HCT116 (cell line): ENCODE data around the gene U2AF2. TPM values are rescaled to one million over a fixed set of nuclear protein-coding genes. Genes with fewer than 3 reads are reported as not detected.
A peak's percentile ranks its signal among the peaks of the same experiment; 100 is the strongest.

Experiments
- ATAC-seq: fragments of 200-7000 bp; cut with Tn5 transposase; 2 replicates; pipeline ENCODE4 v1.9.1; 2020; ENCODE audit warnings: mild to moderate bottlenecking, moderate library complexity
- BruUV-seq: library from RNA; stranded (reverse); fragments of 400-500 nt; replicated peaks from 2 replicates; lab custom pipeline; 2021; lab: Mats Ljungman, UMichigan
- CTCF ChIA-PET: fragments of 300-600 bp; sonication (Branson Sonifier 250); formaldehyde crosslinking; loops from one replicate; lab custom pipeline; 2021; ENCODE audit warnings: antibody characterized with exemption; lab: Charles Lee
- POLR2A ChIA-PET: fragments of 300-600, 350-600 bp; sonication (Branson Sonifier 250); formaldehyde crosslinking; loops from one replicate; lab custom pipeline; 2021; ENCODE audit warnings: antibody characterized with exemption; lab: Charles Lee
- RAD21 ChIA-PET, 2 experiments: fragments of 300-600 bp; sonication (Branson Sonifier 250); formaldehyde crosslinking; loops; one replicate each; lab custom pipeline; 2023; ENCODE audit warnings: low total read pairs in 2 of 2; ENCODE audit not compliant: uncharacterized antibody in 2 of 2, unreplicated experiment in 2 of 2, low non-redundant PET in 1 of 2; lab: Charles Lee
- DNase-seq: peaks from one replicate; pipeline ENCODE4 v3.0.0-alpha.2; 2010; ENCODE audit warnings: low read depth, low spot score
- H2AFZ ChIP-seq: fragments of 200-600 bp; shearing (Covaris generic), sonication (generic); 2 replicates; pipeline ENCODE4 v1.6.1; 2017; ENCODE audit warnings: low read depth, mixed run types, mixed read lengths, antibody characterized with exemption, low read length; ENCODE audit not compliant: poor library complexity, severe bottlenecking
- H3K27ac ChIP-seq: 2 replicates; pipeline ENCODE4 v1.5.1; 2012; ENCODE audit warnings: low read depth, low read length
- H3K27me3 ChIP-seq: fragments of 200-600 bp; sonication (generic); 2 replicates; pipeline ENCODE4 v1.6.1; 2016; ENCODE audit warnings: mixed run types, low read length, mixed read lengths; ENCODE audit not compliant: insufficient read depth
- H3K36me3 ChIP-seq, 2 experiments: fragments of 200-500 bp in 1 of 2; fragments of 200-600 bp in 1 of 2; sonication (Bioruptor generic) in 1 of 2; sonication (generic) in 1 of 2; 2 replicates each; pipeline versions ENCODE4 v1.5.1 to v1.6.1; 2014 to 2016; ENCODE audit warnings: low read length in 2 of 2, inconsistent platforms in 1 of 2, mixed read lengths in 1 of 2, mixed run types in 1 of 2; ENCODE audit not compliant: insufficient read depth in 2 of 2, control insufficient read depth in 1 of 2
- H3K4me1 ChIP-seq, 2 experiments: fragments of 200-600 bp in 1 of 2; sonication (generic) in 1 of 2; 2 replicates each; pipeline versions ENCODE4 v1.5.1 to v1.6.1; 2012 to 2017; ENCODE audit warnings: low read length in 2 of 2, inconsistent platforms in 1 of 2, mild to moderate bottlenecking in 1 of 2, mixed read lengths in 1 of 2, mixed run types in 1 of 2, moderate library complexity in 1 of 2; ENCODE audit not compliant: insufficient read depth in 2 of 2, control insufficient read depth in 1 of 2
- H3K4me2 ChIP-seq: fragments of 200-600 bp; sonication (generic); 2 replicates; pipeline ENCODE4 v1.6.1; 2017; ENCODE audit warnings: mixed run types, low read length, mixed read lengths
- H3K4me3 ChIP-seq, 2 experiments: fragments of 200-600 bp in 1 of 2; sonication (generic) in 1 of 2; replicated peaks in 1 of 2; 2 replicates each; pipeline ENCODE4 v1.5.1; 2011 to 2016; ENCODE audit warnings: low read length in 2 of 2, control low read depth in 1 of 2, low read depth in 1 of 2, mild to moderate bottlenecking in 1 of 2, mixed read lengths in 1 of 2, mixed run types in 1 of 2
- H3K79me2 ChIP-seq: fragments of 200-600 bp; sonication (generic); 2 replicates; pipeline ENCODE4 v1.6.1; 2017; ENCODE audit warnings: mild to moderate bottlenecking, mixed run types, low read length, moderate library complexity, mixed read lengths; ENCODE audit not compliant: insufficient read depth
- H3K9ac ChIP-seq: fragments of 200-600 bp; sonication (generic); 2 replicates; pipeline ENCODE4 v1.6.1; 2016; ENCODE audit warnings: low read length, mixed read lengths
- H3K9me2 ChIP-seq: fragments of 200-600 bp; sonication (generic), shearing (Covaris generic); 2 replicates; pipeline ENCODE4 v1.6.1; 2017; ENCODE audit warnings: mixed run types, mild to moderate bottlenecking, moderate library complexity; ENCODE audit not compliant: insufficient read depth
- H3K9me3 ChIP-seq, 2 experiments: fragments of 200-500 bp in 1 of 2; fragments of 200-600 bp in 1 of 2; sonication (Bioruptor generic) in 1 of 2; sonication (generic) in 1 of 2; 2 replicates each; pipeline ENCODE4 v1.6.1; 2014 to 2017; ENCODE audit warnings: low read length in 2 of 2, mixed read lengths in 2 of 2, inconsistent platforms in 1 of 2, low read depth in 1 of 2, mild to moderate bottlenecking in 1 of 2, mixed run types in 1 of 2, moderate library complexity in 1 of 2; ENCODE audit not compliant: control insufficient read depth in 1 of 2, insufficient read depth in 1 of 2
- H4K20me1 ChIP-seq: fragments of 200-600 bp; sonication (generic), shearing (Covaris generic); 2 replicates; pipeline ENCODE4 v1.6.1; 2017; ENCODE audit warnings: mixed run types, mild to moderate bottlenecking, moderate library complexity; ENCODE audit not compliant: insufficient read depth
- CEBPB ChIP-seq: IDR thresholded peaks from 2 replicates; pipeline ENCODE4 v1.6.1; 2012; ENCODE audit warnings: low read depth
- EZH2phosphoT487 ChIP-seq: fragments of 200-600 bp; IDR thresholded peaks from 2 replicates; pipeline ENCODE4 v1.6.1; 2018; ENCODE audit warnings: antibody characterized with exemption, borderline replicate concordance
- JUND ChIP-seq: IDR thresholded peaks from 2 replicates; pipeline ENCODE4 v1.6.1; 2012
- MAX ChIP-seq: IDR thresholded peaks from 2 replicates; pipeline ENCODE4 v1.6.1; 2012
- POLR2AphosphoS5 ChIP-seq: IDR thresholded peaks from 2 replicates; pipeline ENCODE4 v1.6.1; 2011; ENCODE audit warnings: mild to moderate bottlenecking, low read depth, low read length, moderate library complexity
- SRF ChIP-seq: IDR thresholded peaks from 2 replicates; pipeline ENCODE4 v1.6.1; 2012; ENCODE audit warnings: low read depth
- YY1 ChIP-seq: IDR thresholded peaks from 2 replicates; pipeline ENCODE4 v1.6.1; 2011; ENCODE audit warnings: low read length, low read depth, moderate library complexity, mild to moderate bottlenecking; ENCODE audit not compliant: insufficient replicate concordance; ENCODE audit errors: extremely low read depth
- intact Hi-C: fragments of 100-400 bp; cut with micrococcal nuclease; formaldehyde crosslinking; loops from 2 replicates; pipeline ENCODE4 v1.10.0; 2022
- total RNA-seq: library from RNA; stranded (reverse); gene quantifications from one replicate; pipeline ENCODE4 v1.2.1, GENCODE V29; 2021; ENCODE audit not compliant: unreplicated experiment

U2AF2 gene
- total RNA-seq, 1 experiment from 2014 or later = 259 TPM

- TF ChIP-seq MAX = peak; percentile 55; the same call in 1 of the 2 replicates
- no peak for TF ChIP-seq EZH2phosphoT487
- TF ChIP-seq POLR2AphosphoS5 = peak; percentile 75
- no peak for TF ChIP-seq JUND
These were observed 1.0 kb upstream of the U2AF2 start (continued) for GRCh38 chr19:55653651-55654322.

GRCh38 chr19:55654323-55654867, 440 bp upstream of the U2AF2 start:
- peak overlapping the region; percentile 85 for H3K27ac ChIP-seq
- ATAC-seq = peak; percentile 83
- BruUV-seq = no TSS peak
- H3K4me3 ChIP-seq = peak overlapping the region; percentile 67 to 87
- H4K20me1 ChIP-seq = no peaks in the 10 kb centered on the region; the same call in 1 of the 2 replicates
- H3K4me1 ChIP-seq = peaks cover 18 to 29% of the 10 kb centered on the region in 2 experiments; a peak in 3 of 4 replicates
- intact Hi-C loops = no loop called here
- no peaks in the 10 kb centered on the region for H3K9me2 ChIP-seq
- POLR2A ChIA-PET = interaction anchor here (0.7 to 2.4 kb wide), 15 partner anchors 9 to 1787 kb away, joined by 3 to 15 read pairs (median 4); partner anchors contain the start of genes FIZ1, MYADM, PPP1R12C and TMEM238
- CTCF ChIA-PET = interaction anchor here (0.6 to 1.6 kb wide), 14 partner anchors 11 to 679 kb away, joined by 3 to 24 read pairs (median 4); partner anchors contain the start of genes FIZ1, ZNF581, ZNF628 and ZNF865
- RAD21 ChIA-PET = interaction anchor here in 1 of 2 experiments (0.7 kb wide), 1 partner anchor 22 kb away, joined by 6 read pairs; no protein-coding TSS in a partner anchor
- H3K4me2 ChIP-seq = peak overlapping the region; percentile 79
- DNase-seq = peak; percentile 99
- H2AFZ ChIP-seq = no peak overlapping the region
- H3K9me3 ChIP-seq = no peaks in the 10 kb centered on the region
- peaks cover 42% of the 10 kb centered on the region for H3K79me2 ChIP-seq
- TF ChIP-seq SRF (no peak), CEBPB (no peak), YY1 (peak; percentile 4)
- peaks cover 3 to 8% of the 10 kb centered on the region in 2 experiments; a peak in 2 of 4 replicates for H3K36me3 ChIP-seq
- peak overlapping the region; percentile 99 for H3K9ac ChIP-seq
- no peaks in the 10 kb centered on the region for H3K27me3 ChIP-seq
